NCI-H1694 (cell line): ENCODE results near the gene ATF6.

ENCODE experiments used
- DNase-seq: peaks from one replicate; lab custom pipeline; 2025; lab: John Stamatoyannopoulos, UW

Gene ATF6

GRCh38 chr1:162003061-162003829, 237.1 kb downstream of the ATF6 start:
- DNase-seq = no peak

GRCh38 chr1:162003830-162004215, 237.7 kb downstream of the ATF6 start:
- DNase-seq = no peak

- no peak for DNase-seq
Observed at GRCh38 chr1:162004441-162004950, 238.4 kb downstream of the ATF6 start.

GRCh38 chr1:162006081-162006480, 240.0 kb downstream of the ATF6 start:
- no peak for DNase-seq

- no peak for DNase-seq
Observed at GRCh38 chr1:162007466-162007865, 241.3 kb downstream of the ATF6 start.

GRCh38 chr1:162008799-162009198, 242.7 kb downstream of the ATF6 start:
- no peak for DNase-seq

- no peak for DNase-seq
Observed at GRCh38 chr1:162009501-162010174, 243.5 kb downstream of the ATF6 start.

GRCh38 chr1:162010175-162010506, 244.0 kb downstream of the ATF6 start:
- no peak for DNase-seq

- DNase-seq = peak; percentile 14
Observed at GRCh38 chr1:162011337-162012012, 245.4 kb downstream of the ATF6 start.

GRCh38 chr1:162013289-162013688, 247.2 kb downstream of the ATF6 start:
- DNase-seq = no peak
